Bronchial epithelial cell (primary cell): ENCODE measurements around the gene URAD. TPM values are rescaled to one million over a fixed set of nuclear protein-coding genes. Genes with fewer than 3 reads are reported as not detected.
A peak's percentile ranks its signal among the peaks of the same experiment; 100 is the strongest.
"Not testable (repeated sequence)": the region's sequence is repeated elsewhere in the genome, so short reads cannot be mapped to it uniquely, and the experiment has no call there.

ENCODE experiments used
- DNase-seq: peaks from one replicate; pipeline ENCODE4 v3.0.0-alpha.2; 2010; ENCODE audit warnings: low read depth
- FAIRE-seq: peaks from 2 replicates; lab custom pipeline; 2011; peaks lifted over from hg19 to GRCh38; lab: Jason Lieb, UNC
- H3K27me3 ChIP-seq: 2 replicates; pipeline ENCODE4 v1.5.1; 2011; ENCODE audit warnings: low read length; ENCODE audit not compliant: control insufficient read depth, insufficient read depth
- H3K36me3 ChIP-seq: 2 replicates; pipeline ENCODE4 v1.5.1; 2011; ENCODE audit warnings: low read length; ENCODE audit not compliant: control insufficient read depth, insufficient read depth
- H3K4me3 ChIP-seq: 2 replicates; pipeline ENCODE4 v1.5.1; 2011; ENCODE audit warnings: mild to moderate bottlenecking, low read depth, low read length, control low read depth
- CTCF ChIP-seq: IDR thresholded peaks from 2 replicates; pipeline ENCODE4 v1.5.1; 2011; ENCODE audit warnings: mild to moderate bottlenecking, moderate library complexity, low read length, control low read depth, inconsistent platforms; ENCODE audit not compliant: insufficient read depth, severe bottlenecking
- total RNA-seq: library from RNA; depleted of rRNA; stranded (reverse); fragments of >200 nt; gene quantifications from 2 replicates; pipeline ENCODE4 v1.2.1, GENCODE V29; 2014

The URAD gene
- total RNA-seq, 1 donor from 2014 or later, result not detected

GRCh38 chr13:28014301-28014700 lies 25.8 kb upstream of the URAD start:
- FAIRE-seq (no peak), DNase-seq (no peak)
- no peak overlapping the region for H3K4me3 ChIP-seq
- H3K36me3 ChIP-seq, result no peaks in the 10 kb centered on the region
- no peaks in the 10 kb centered on the region for H3K27me3 ChIP-seq
- no peak for TF ChIP-seq CTCF

GRCh38 chr13:28013482-28013881 lies 25.0 kb upstream of the URAD start:
- no peak for TF ChIP-seq CTCF
- Histone ChIP-seq H3K27me3 (no peaks in the 10 kb centered on the region), H3K36me3 (no peaks in the 10 kb centered on the region), H3K4me3 (no peak overlapping the region)
- FAIRE-seq (no peak), DNase-seq (no peak)

- no peak for FAIRE-seq
- H3K4me3 ChIP-seq, result no peak overlapping the region
- peak; percentile 59 for DNase-seq
- no peaks in the 10 kb centered on the region for H3K36me3 ChIP-seq
- no peaks in the 10 kb centered on the region for H3K27me3 ChIP-seq
- TF ChIP-seq CTCF, result no peak
These were observed 24.4 kb upstream of the URAD start for GRCh38 chr13:28012896-28013295.

GRCh38 chr13:28012383-28012782 lies 23.9 kb upstream of the URAD start:
- H3K4me3 ChIP-seq, result no peak overlapping the region
- no peaks in the 10 kb centered on the region for H3K27me3 ChIP-seq
- no peak for FAIRE-seq
- no peak for TF ChIP-seq CTCF
- no peaks in the 10 kb centered on the region for H3K36me3 ChIP-seq
- peak; percentile 47 for DNase-seq

- no peaks in the 10 kb centered on the region for H3K36me3 ChIP-seq
- no peak for TF ChIP-seq CTCF
- H3K4me3 ChIP-seq, result no peak overlapping the region
- no peaks in the 10 kb centered on the region for H3K27me3 ChIP-seq
- FAIRE-seq, result no peak
- no peak for DNase-seq
These were observed 21.6 kb upstream of the URAD start for GRCh38 chr13:28010046-28010445.

- FAIRE-seq, DNase-seq, H3K27me3 ChIP-seq, H3K4me3 ChIP-seq, H3K36me3 ChIP-seq: not testable (repeated sequence)
These were observed 16.5 kb upstream of the URAD start for GRCh38 chr13:28005016-28005415.
